HK-2 (cell line): ENCODE data around the gene CPZ.
"Not testable (repeated sequence)": the region's sequence is repeated elsewhere in the genome, so short reads cannot be mapped to it uniquely, and the experiment has no call there.

Experiments used
- DNase-seq: peaks from one replicate; pipeline ENCODE4 v3.0.0-alpha.2; 2018; ENCODE audit not compliant: unreplicated experiment

The CPZ gene

DNA sequence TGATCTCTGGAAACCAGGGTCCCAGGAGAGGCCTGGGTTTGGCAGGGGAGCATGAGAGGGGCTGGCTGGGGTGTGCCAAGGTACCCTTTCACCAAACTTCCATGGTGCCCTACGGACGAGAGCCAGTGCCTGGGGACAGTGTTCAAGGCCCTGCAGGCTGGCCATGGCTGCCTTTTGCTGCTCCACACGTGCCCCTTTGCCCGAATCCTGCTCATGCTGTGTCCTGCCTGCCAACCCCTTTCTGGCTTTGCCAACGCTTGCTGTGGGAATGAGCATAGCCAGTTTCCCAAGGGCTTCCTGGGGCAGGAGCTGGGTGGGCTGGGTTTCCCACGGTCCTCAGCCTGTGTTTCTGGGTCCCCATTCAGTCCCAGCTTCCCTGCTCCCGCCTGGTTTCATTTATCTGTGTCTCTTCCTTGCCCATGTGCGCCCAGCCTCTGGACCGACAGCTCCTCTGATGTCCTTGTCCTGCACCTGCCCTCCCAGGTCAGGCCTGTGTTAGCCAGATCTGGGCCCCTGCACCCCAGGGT is 17.3 kb downstream of the CPZ start:
- no peak for DNase-seq

DNA sequence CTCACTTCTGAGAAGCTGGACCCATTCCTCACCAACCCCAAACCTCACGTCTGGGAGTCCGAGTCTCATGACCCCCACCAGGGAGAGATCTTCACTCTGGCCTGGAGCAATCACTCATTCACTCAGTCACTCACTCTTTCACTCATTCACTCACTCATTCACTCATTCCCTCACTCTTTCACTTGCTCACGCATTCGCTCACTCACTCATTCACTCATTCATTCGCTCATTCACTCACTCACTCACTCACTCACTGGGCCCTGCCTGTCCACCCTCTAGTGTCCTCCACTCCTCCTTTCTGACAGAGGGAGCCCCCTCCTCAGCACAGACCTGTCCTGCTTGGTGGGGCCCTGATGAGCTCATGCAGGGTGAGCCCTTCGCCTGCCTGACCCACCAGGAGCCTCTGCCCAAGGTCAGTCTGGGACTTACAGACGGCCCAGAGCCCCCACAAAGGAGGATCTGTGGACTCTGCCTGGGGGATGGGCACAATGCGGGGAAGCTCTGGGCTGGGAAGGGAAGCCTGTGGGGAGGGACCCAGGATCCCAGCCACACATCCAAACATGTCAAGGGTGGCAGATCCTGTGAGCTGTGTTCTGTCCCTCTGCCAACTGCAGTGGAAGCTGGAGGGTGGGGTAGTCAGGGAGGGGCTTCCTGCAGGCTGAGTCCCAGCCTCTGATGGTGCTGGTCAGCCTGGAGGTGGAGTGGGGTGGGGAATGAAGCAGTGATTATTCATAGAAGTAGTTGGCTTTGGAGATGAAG is 18.5 kb downstream of the CPZ start:
- no peak for DNase-seq

DNA sequence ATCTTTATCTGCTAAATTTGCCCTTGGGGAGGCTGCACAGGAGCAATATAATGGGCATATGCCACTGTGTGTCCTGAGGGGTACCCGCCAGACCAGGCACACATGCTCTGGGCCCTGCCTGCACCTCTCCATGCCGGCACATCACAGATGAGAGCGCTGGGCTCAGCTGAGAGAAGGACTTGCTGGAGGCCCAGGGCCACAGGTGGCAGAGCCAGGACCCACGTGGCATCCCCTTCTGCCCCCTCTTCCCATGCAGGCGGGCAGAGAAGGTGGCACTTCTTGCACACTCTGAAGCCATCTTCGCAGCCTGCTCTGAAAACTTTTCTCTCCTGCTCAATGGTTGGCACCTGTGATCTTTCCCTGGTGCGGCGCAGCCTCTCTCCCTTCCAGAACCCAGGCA is 20.1 kb downstream of the CPZ start:
- DNase-seq, result no peak

DNA sequence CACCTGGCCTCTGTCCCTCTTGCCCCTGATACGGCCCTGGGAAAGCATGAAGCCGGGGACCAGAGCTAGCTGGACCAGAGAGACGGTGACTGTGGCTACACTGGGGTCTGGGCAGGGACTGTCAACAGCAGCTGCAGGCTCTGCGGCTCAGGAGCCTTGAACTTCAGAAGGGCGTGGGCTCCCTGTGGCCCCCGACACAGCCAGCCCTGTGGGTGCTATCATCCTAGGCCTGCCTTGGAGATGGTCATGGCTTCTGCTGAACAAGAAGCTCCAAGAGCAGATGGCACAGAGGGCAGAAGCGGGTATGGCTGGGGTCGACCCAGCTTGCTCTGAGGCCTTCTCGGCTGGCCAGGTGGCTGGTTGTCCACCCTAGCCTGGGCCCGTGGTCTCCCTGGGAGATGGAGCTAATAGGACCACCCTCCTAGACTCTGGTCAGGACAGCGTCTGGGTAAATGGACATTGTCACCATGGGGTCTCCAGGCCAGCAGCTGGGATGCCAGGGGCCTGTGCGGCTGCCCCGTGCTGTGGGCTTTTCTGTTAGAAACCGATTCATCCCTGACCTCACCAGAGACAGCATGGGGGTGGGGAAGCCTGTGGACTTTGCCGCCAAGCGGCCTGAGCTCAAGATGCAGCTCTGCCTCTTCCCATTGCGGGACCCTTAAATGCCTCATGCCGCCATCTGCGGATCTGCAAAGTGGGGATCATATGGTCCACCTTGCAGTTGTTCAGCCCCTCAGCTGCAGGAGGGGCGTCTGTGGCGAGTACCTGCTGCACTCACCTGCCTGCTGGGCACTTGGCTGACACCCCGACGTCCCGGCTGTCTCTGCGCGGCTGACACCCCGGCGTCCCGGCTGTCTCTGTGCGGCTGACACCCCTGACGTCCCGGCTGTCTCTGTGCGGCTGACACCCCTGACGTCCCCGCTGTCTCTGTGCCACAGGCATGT is 21.1 kb downstream of the CPZ start:
- no peak for DNase-seq

DNA sequence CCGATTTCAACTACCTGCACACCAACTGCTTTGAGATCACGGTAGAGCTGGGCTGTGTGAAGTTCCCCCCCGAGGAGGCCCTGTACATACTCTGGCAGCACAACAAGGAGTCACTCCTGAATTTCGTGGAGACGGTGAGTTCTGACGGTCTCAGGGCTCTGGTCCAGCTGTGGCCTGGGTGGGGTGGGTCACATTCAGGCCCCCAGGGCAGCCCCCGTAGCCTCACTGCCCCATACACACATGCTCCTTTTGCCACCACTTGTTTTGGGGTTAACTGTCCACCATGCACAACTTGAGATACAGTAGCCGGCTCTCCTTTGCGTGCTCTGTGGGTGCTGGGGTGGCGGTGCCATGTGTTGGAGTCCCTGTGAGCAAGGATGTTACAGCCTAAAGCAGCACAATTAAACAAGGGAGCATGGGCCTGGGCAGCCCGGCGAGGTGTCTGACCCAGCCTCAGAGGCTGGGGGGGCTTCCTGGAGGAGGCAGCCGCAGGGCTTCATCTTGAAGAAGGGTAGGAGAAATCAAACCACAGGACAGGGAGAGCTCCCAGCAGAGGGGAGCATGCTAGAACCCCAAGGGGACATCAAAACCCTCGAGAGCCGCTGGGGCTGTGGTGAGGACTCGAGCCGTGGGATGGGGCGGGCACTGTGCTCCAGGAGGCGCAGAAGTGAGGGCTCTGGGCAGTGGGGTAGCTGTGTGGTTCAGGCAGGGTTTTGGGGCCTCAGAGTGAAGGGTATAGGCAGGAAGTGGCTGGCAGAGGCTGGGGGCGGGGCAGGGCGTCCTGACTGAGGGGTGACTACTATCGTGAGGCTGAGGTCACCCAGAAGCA is 22.0 kb downstream of the CPZ start:
- DNase-seq, result no peak

DNA sequence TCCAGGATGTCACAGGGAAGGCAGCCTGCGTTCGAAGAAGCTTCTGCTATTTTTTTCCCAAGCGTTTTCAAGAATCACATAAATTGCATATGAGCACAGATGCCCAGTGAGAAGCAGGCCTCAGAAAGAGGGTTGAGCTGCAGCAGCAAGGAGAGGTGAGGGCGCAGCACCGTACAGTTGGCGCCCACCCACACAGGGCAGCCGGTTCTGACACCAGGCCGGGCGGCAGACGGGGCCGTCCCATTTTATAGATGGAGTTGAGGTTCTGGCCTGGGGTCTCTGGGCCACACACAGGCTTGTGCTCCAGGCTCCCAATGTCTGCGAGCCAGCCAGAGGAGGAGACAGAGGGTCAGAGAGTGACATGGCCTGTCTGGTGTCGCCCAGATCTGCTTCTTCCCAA is 22.8 kb downstream of the CPZ start:
- no peak for DNase-seq

DNA sequence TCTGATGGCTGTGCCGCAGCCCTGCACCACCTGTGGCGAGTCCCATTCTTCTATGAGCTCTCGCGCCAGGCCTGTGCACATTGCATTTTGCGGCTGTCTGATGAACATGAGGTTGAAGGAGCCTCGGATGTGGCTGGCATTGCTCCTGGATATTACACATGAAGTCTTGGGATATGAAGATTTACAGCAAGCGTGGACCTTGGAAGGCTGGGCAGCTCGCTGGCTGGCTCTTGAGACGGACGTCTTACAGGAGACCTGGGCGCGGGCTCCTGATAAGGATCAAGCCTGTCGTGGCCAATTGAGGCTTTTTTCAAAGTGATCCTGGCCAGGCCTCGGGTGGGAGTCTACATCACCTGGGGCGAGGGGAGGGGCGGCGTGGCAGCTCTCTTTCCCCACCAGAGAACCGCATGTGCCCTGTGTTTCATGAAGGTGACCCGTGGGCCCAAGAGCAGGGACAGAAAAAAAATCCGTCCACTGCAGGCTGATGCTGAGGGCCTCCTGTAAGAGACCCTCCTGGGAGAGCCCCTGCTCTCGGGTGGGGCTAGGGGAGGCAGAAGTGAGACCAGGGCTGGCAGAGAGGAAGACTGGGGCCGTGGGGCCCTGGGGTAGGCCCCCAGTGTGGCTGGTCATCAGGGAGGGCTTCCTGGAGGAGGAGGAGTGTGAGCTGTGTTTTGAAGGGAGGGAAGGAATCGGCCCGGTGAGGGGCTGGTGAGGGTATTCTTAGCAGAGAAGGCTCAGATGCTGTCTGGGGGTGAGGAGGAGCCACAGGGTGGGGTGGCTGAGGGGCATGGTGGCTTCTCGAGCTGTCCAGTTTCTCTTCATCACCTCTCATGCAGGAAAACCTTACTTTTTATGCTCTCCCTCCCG is 23.6 kb downstream of the CPZ start:
- DNase-seq, result no peak

DNA sequence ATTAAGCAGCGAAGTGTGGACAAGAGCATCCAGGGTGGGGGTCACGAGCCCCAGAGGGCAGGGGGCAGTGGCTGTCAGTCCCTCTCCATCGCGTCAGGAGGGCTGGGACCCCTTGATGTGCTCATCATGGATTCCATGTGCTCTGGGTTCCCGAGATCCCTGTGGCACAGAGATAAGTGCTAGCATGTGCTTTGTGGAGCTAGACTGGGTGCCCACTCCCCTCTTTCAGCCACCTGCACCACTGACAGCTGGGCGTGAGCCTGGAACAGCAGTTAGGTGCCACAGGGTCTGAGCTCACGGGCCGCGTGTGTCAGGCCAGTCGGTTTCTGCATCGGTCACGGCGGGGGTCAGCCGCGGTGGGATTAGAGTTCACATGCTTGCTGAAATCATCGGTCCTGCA is 24.3 kb downstream of the CPZ start:
- DNase-seq, result no peak

DNA sequence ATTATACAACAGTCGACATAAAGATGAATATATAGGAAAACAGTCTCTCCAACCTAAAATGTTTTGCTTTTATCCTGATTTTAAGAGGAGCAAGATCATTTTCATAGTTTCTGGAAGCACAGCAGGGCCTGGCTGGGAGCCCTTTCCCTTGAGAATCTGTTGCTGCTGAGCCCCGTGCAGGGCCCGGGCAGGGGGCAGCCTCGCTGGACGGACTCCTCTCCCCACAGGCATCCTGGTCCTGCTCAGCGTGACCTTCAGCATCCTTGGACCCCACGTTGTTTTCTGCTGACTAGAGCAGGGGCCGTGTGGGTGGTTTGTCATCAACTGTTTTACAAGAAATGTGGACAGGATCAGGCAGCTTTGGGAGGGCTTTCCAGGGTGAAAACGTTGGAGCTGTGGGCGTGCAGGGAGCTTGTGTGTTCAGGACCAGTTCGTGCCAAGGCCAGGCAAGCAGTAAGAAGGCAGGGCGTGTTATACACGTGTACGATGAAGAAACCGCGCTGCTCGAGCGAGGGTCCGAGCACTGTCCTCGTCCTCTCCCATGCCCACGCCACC is 25.0 kb downstream of the CPZ start:
- DNase-seq, result no peak

DNA sequence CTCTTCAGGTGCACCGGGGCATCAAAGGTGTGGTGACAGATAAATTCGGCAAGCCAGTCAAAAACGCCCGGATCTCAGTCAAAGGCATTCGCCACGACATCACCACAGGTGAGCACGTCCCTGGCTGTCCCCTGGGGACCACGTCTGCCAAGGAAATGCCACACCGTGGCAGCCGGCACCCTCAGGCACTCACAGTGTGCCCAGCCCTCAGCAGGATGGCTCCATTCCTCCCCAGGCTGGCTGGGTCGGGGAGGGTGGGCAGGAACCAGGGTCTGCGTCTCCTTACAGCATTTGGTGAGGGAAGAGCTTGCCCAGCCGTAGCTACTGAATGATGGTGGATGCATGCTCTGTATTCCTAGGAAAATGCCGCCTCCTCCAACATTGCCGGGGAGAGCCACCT is 25.9 kb downstream of the CPZ start:
- DNase-seq, result no peak

DNA sequence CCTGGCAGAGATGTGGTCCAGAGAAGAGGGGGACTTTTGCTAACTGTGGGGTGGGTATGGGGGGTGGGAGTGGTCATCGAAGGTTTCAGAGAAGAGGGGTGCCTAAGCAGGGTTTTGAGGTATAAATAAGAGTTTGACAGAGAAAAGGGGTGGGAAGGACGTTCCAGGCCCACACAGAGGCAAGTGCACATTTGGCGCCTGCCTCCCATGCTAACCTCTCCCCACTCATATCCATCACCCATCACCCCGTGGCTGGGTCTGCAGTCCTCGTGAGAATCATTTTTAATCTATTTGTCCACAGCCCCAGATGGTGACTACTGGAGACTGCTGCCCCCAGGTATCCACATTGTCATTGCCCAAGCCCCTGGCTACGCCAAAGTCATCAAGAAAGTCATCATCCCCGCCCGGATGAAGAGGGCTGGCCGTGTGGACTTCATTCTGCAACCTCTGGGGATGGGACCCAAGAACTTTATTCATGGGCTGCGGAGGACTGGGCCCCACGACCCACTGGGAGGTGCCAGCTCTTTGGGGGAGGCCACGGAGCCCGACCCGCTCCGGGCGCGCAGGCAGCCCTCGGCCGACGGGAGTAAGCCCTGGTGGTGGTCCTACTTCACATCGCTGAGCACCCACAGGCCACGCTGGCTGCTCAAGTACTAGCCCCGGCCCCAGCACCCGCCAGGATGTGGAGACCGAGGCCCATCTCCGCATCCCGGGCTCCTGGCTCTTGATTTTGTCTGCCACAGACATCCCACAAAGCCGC is 26.6 kb downstream of the CPZ start:
- DNase-seq, result no peak

DNA sequence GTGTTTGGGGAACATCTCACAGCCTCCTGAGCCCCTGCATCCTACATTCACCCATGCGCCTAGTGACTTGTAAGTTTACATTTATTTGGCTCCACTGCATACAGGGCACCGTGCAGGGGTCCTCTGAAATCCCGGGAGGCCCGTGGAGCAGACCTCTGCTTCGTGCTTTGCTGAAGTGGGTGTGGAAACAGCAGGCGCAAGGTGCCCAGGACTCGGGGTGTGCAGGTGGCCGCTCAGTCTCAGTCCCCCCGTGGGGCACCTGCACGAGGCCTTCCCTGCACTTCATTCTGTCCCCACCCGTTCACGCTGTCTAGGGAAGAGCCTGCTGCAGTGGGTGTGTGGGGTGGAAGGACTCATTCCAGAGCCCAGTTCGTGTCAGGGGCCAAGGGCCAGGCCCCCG is 28.6 kb downstream of the CPZ start:
- DNase-seq, result not testable (repeated sequence)

DNA sequence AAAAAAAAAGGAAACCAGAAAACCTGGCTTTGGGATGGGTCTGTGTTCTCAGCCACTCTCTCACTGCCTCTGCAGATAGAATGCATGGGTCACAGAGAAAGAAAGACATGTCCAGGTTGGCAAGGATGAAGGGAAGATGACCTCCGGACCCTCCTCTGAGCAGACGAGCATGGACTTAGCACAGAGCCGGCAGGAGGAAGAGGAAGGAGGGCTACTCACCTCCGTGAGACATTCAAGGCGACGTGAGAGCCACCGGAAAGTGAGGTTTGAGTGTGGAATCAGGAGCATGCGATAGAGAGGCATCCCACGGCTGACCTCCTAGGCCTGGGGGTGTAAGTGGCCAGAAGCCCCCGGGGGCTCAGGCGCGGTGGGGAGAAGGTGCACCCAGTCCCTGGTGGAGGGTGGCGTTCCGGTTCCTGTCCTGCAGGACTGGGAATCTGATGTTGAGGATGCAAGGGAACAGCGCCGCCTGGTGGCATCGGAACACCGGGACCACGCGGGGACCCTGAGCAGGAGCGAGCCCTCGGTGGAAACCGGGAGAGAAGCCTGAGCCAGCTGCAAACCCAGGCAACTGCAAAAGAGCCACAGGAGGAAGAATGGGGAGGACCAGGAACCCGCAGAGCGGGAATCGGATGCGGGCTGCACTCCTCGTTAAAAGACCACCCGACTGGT is 32.2 kb downstream of the CPZ start:
- not testable (repeated sequence) for DNase-seq

DNA sequence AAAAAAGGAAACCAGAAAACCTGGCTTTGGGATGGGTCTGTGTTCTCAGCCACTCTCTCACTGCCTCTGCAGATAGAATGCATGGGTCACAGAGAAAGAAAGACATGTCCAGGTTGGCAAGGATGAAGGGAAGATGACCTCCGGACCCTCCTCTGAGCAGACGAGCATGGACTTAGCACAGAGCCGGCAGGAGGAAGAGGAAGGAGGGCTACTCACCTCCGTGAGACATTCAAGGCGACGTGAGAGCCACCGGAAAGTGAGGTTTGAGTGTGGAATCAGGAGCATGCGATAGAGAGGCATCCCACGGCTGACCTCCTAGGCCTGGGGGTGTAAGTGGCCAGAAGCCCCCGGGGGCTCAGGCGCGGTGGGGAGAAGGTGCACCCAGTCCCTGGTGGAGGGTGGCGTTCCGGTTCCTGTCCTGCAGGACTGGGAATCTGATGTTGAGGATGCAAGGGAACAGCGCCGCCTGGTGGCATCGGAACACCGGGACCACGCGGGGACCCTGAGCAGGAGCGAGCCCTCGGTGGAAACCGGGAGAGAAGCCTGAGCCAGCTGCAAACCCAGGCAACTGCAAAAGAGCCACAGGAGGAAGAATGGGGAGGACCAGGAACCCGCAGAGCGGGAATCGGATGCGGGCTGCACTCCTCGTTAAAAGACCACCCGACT is 37.8 kb downstream of the CPZ start:
- DNase-seq, result not testable (repeated sequence)

DNA sequence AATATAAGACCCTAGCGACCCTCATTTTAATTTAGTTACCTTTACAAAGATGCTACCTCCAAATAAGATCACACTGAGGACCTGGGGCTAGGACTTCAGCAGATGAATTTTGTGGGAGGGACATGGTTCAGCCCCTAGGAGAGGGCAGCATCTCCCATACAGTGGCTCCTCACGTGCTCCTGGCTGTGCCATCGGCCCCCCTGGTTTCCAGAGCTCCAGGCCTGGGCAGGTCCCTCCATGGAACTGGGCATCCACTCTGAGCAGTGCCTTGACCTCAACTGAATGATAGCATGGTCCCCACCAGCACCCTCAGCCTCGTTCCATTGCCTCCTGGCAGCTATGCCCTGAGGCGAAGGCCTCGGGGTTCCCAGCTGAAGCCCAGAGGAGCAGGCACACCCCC is 39.3 kb downstream of the CPZ start:
- not testable (repeated sequence) for DNase-seq

DNA sequence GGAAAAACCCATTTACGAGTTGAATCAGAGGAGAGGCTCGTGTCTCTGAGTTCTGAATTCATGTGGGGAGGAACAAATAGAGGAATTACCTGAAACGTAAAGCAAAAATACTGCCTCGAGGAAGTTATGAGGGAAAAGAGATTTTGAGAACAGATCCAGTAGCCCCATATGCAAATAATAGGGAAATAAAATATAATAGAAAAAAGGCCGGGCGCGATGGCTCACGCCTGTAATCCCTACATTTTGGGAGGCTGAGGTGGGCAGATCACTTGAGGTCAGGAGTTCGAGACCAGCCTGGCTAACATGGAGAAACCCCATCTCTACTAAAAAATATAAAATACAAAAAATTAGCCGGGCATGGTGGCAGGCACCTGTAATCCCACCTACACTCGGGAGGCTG is 42.2 kb downstream of the CPZ start:
- DNase-seq, result not testable (repeated sequence)

DNA sequence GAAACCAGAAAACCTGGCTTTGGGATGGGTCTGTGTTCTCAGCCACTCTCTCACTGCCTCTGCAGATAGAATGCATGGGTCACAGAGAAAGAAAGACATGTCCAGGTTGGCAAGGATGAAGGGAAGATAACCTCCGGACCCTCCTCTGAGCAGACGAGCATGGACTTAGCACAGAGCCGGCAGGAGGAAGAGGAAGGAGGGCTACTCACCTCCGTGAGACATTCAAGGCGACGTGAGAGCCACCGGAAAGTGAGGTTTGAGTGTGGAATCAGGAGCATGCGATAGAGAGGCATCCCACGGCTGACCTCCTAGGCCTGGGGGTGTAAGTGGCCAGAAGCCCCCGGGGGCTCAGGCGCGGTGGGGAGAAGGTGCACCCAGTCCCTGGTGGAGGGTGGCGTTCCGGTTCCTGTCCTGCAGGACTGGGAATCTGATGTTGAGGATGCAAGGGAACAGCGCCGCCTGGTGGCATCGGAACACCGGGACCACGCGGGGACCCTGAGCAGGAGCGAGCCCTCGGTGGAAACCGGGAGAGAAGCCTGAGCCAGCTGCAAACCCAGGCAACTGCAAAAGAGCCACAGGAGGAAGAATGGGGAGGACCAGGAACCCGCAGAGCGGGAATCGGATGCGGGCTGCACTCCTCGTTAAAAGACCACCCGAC is 43.5 kb downstream of the CPZ start:
- DNase-seq, result not testable (repeated sequence)

DNA sequence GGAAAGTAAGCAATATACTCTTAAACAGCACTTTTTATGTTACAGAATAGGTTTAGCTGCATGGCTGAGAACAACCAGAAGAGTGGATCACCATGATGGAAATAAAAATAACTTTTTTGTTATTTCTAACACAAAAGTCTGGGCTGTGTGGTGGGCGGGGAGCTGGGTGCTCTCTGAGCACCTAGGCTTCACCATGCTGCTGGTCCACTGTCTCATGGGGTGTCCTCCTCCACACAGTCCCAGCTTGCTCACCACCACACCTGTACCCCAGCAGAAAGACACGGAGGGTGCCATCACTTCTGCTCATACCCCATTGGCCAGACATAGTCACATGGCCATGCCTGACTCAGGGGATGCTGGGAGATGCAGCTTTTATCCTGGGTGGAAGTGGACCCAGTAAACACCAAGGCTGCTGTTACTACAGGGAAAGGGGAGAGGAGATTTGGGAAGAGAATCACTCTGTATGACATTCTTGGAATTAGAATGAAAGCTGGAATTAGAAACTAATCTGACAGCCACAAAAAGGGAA is 45.0 kb downstream of the CPZ start:
- no peak for DNase-seq
